Vagina (tissue), 2 donors: Measurements from ENCODE around the gene VIL1.

Source experiments
- CTCF ChIP-seq, 3 experiments: fragments of 450-650 bp in 2 of 3; fragments of 200-600 bp in 1 of 3; sonication (generic) in 1 of 3; IDR thresholded peaks; one replicate each; pipeline ENCODE4 v1.5.1; 2017 to 2019; ENCODE audit warnings: antibody characterized with exemption in 3 of 3, mild to moderate bottlenecking in 2 of 3, moderate library complexity in 2 of 3
- POLR2A ChIP-seq, 2 donors: fragments of 450-650 bp; IDR thresholded peaks; one replicate each; pipeline ENCODE4 v1.6.1; 2017; ENCODE audit warnings: antibody characterized with exemption in 2 of 2, mild to moderate bottlenecking in 2 of 2, moderate library complexity in 2 of 2
- POLR2AphosphoS5 ChIP-seq, 2 donors: sonication (generic); formaldehyde crosslinking; IDR thresholded peaks; one replicate each; pipeline ENCODE4 v1.9.0; 2017; ENCODE audit warnings: antibody characterized with exemption in 2 of 2, mild to moderate bottlenecking in 2 of 2, low read depth in 1 of 2; ENCODE audit not compliant: insufficient read depth in 1 of 2

DNA sequence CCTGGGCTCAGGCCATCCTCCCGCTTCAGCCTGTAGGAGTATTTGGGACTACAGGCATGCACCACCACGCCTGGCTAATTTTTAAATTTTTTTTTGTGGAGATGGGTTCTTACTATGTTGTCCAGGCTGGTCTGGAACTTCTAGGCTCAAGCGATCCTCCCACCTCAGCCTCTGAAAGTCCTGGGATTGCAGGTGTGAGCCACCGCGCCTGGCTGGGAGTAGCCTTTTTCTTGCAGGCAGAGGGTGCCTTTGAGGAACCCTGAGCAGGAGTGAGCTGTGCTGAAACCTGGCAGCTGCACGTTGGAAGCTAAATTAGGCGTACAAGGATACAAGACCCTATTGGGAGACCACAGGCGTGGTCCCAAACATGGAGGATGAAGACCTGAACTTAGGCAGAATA, 11.2 kb upstream of the VIL1 start:
- TF ChIP-seq CTCF (IDR thresholded peaks at IDR 0.05) (no peak), POLR2AphosphoS5 (IDR thresholded peaks at IDR 0.05; ENCODE audit: insufficient read depth in 1 of 2, low read depth in 1 of 2) (no peak), POLR2A (IDR thresholded peaks at IDR 0.05) (no peak)
